Activated CD8-positive, alpha-beta memory T cell treated with anti-CD3 and anti-CD28 coated beads, Interleukin-2, amount 50 U/mL, for 1 hour (primary cell): ENCODE data around the gene TH.
"Not testable (repeated sequence)": the region's sequence is repeated elsewhere in the genome, so short reads cannot be mapped to it uniquely, and the experiment has no call there.

ENCODE experiments used
- DNase-seq: peaks from one replicate; pipeline ENCODE4 v3.0.0-alpha.2; 2020; ENCODE audit errors: extremely low read depth

Gene TH

GRCh38 chr11:2129699-2130366 lies 41.8 kb downstream of the TH start:
- no peak for DNase-seq

- no peak for DNase-seq
Observed at GRCh38 chr11:2129308-2129698, 42.3 kb downstream of the TH start.

DNA sequence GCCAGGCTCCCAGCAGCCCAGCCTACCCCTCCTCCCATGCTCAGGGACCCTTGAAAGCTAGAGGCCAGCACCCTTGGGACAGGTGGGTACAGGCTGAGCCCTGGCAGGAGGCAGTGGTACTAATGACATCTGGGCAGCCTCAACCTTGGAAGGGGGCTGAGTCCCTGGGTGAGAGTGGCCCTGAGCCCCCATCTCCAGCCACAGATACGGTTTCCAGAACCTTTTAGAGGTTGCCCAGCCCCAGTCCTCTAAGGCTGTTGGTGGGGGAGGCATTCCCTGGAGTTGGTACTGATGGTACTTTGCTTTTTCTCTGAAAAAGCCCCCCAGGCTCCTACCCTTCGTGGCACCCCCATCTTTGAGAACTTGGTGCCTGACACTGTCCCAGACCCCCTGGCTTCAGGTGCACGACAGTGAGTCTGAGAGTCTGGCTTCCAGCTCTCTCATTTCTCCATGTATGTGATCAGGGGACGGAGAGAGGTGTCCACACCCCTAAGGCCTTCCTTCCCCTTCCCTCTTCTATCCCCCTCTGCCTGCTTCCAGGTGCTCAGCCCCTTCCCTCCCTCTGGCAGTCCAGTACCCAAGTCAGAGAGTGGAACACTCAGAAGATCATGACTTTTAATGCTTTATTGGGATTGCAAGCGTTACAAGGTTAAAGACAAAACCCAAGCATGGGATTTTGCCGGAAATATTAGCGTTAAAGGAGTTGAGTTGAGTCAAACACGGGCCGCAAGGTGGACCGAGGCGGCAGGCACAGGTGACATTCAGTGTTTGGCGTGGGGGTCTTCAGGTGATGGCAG lies 42.9 kb downstream of the TH start:
- no peak for DNase-seq

DNA sequence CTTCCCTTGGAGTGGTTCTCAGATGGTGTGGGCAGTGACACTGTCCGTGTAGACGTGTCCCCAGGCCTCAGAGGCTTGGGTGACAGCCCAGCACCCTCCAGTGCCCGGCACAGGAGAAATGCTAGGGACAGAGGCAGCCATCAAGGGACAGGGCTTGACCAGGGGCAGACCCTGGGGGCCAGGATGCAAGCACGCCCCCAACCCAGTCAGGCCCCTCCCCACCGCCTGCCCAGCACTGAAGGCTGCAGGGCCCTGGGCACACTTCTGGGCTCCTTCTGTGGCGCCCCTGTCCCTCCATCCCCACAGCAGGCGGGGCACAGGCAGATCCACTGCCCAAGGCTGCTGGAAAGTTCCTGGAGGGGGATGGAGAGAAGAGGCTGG lies 43.5 kb downstream of the TH start:
- DNase-seq = no peak

GRCh38 chr11:2127482-2128129 lies 44.0 kb downstream of the TH start:
- no peak for DNase-seq

- no peak for DNase-seq
Observed at GRCh38 chr11:2126520-2127085, 45.0 kb downstream of the TH start.

- DNase-seq = not testable (repeated sequence)
Observed at GRCh38 chr11:2124736-2125484, 46.7 kb downstream of the TH start.

- DNase-seq = no peak
Observed at GRCh38 chr11:2123628-2123960, 48.0 kb downstream of the TH start.

DNA sequence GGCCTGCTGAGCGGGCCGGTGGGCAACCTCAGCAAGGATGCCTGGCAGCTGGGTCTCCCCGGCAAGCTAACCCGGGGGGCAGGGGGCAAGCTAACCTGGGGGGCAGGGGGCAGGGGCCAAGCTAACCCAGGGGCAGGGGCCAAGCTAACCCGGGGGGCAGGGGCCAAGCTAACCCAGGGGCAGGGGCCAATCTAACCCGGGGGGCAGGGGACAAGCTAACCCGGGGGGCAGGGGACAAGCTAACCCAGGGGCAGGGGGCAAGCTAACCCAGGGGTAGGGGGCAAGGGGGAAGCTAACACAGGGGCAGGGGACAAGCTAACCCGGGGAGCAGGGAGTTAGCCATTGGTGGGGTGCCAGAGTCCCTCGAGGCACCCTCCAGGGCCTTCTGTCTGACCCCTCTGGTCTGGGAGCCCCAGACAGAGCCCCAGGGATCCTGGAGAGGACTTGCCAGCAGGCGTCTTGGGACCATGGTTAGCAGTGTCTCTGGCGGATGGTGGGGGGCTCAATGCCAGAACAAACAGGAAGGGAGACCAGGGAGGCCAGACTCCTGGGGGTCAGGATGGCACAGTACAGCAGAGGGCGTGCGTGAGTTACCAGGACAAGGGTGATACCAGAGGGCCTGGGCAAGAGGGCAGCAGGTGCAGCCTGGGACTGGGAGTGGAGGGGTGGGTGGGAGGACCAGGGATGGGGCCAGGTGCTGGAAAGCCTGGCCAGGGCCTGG lies 48.5 kb downstream of the TH start:
- no peak for DNase-seq

DNA sequence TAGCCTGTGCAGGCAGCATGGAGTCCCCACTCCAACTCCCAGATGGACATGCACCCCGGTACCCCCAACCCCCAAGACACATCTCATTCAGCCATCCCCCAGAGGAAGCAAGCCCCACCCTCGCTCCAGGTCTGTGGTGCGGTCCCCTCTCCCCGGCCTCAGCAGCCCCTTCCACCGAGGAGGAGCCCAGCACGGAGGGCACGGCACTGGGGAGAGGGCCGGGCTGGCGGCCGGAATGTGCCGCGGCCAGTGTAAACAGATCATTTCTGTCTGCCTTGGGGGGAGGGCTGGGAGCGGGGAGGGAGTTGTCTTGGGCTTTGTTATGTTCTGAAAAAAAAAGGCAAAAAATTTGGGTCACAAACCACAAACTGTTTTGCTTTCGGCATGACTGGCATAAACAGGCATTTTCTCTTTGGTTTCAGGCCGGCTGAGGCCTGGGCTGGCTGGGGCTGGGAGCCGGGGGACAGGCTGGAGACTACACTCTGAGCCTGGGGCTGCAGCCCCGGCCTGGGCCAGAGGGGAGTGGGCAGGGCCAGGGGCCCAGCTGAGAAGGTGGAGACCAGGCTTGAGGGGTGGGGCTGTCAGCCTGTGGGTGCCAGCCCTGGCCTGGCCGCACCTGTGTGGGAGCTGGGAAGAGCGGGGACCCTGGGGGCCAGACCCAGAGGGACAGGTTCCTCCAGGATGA lies 49.3 kb downstream of the TH start:
- no peak for DNase-seq

DNA sequence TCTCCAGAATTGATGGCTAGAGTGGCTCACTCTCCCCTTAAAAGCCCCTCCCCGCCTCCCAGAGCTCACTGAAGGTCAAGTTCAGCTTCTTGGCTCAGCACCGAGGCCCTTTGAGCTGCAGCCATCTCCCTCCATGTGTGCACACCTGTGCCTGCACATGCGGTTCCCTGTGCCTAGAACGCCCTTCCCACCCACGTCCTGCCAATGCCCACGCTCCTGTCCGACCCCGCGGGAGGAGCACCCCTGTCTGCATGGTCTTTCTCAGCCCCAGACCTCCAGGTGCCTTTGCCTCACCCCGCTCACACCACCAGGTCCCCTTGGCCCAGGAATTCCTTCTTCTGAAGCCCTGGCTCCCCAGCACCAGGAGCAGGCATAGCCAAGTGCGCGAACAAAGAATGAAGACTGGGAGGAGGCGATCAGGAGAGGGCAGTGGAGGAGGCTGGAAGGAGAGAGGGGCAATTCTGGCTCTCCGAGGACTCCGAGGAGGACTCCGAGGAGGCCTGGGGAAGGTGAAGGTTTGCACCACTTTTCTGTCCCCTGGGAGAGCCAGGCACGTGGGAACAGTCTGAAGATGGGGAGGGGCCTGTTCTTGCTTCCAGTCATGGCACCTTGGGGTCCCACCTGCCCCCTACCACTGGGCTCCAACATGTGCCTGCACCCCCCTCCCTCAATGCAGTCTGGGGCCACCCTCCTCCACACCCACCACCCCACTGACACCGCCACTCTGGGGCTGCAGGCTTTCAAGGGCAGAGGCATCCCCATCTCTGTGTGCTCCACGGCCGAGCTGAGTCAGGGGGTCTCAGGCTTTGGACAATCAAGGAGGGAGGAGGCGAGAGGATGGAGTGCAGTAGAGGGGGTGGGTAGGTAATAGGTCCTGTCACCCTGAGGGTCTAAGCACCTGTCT lies 50.1 kb downstream of the TH start:
- no peak for DNase-seq

GRCh38 chr11:2120359-2121100 lies 51.1 kb downstream of the TH start:
- no peak for DNase-seq

GRCh38 chr11:2118677-2119076 lies 52.9 kb downstream of the TH start:
- no peak for DNase-seq

- no peak for DNase-seq
Observed at GRCh38 chr11:2116680-2117079, 54.9 kb downstream of the TH start.

DNA sequence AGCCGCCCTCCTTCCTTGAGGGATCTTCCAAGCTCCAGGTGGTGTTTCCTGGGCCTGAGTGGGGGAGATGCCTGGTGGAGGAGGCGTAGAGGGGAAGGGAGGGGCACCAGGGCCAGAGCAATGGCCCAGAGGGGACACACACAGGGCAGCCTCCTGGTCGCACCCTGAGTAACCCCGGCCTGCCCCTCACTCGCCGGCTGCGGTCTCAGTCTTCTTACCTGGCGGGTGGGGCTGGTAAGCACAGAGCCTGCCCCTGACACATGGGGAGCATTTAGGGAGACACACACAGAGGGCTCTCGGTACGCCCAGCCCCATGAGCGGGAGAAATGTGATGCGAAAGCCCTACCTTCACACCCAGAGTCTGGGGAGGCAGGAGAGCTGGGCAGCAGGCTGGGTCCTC lies 56.3 kb downstream of the TH start:
- no peak for DNase-seq

DNA sequence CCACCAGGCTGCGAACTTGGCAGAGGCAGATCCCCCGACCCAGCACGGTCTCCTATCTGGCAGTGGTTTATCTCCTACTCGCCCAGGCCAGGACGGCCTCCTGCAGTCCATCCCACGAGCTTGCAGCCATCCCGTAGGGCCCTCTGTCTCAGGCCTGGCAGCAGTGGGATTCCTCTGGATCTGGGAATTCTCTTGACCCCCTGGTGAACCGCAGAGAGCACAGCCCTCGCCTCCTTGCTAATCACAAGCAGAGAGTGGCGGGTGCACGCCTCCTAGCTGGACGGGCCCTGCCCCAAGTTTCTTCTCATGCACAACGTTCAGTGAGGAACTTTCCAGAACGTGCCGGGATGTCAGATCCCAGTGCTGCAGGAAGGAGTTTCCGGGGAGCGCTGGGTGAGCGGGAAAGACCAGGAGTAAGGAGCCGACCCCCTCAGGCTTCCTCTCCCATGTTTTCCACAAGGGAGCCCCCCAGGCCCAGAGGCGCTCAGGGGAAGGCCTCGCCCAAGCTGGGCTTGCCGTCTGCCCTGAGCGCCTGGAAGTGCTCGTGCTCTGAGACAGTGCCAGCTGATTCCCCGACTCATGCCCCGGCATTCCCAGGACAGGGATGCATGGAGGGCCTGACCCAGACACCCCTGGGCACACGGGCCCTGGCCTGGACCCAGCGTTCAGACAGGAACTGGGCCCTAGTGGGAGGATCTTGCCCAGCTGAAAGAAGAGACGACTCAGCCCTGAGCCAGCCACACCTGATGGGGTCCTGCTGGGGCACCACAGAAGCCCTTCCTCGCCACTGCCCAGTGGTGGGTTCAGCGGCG lies 57.0 kb downstream of the TH start:
- DNase-seq = no peak
